H9 (cell line): ENCODE measurements around the gene USP36. TPM values are rescaled to one million over a fixed set of nuclear protein-coding genes. Genes with fewer than 3 reads are reported as not detected.

Experiments
- DNase-seq: peaks from one replicate; pipeline ENCODE4 v3.0.0-alpha.2; 2017
- H2AFZ ChIP-seq: one replicate; pipeline ENCODE4 v1.6.1; 2013; ENCODE audit warnings: mild to moderate bottlenecking, low read length, control low read depth, moderate library complexity
- H2AK5ac ChIP-seq: 2 replicates; pipeline ENCODE4 v1.6.1; 2013; ENCODE audit warnings: low read length, control low read depth, mixed read lengths; ENCODE audit not compliant: insufficient read length
- H2BK120ac ChIP-seq: one replicate; pipeline ENCODE4 v1.6.1; 2013; ENCODE audit warnings: low read depth, mild to moderate bottlenecking, low read length, control low read depth, inconsistent platforms; ENCODE audit not compliant: poor library complexity, severe bottlenecking
- H2BK12ac ChIP-seq: 2 replicates; pipeline ENCODE4 v1.6.1; 2013; ENCODE audit warnings: low read length, control low read depth, mixed read lengths, low read depth; ENCODE audit not compliant: insufficient read length
- H2BK15ac ChIP-seq: 2 replicates; pipeline ENCODE4 v1.6.1; 2013; ENCODE audit warnings: low read depth, low read length, control low read depth
- H2BK20ac ChIP-seq: one replicate; pipeline ENCODE4 v1.6.1; 2013; ENCODE audit warnings: low read depth, mild to moderate bottlenecking, low read length, control low read depth, inconsistent platforms; ENCODE audit not compliant: poor library complexity, severe bottlenecking
- H2BK5ac ChIP-seq: 2 replicates; pipeline ENCODE4 v1.6.1; 2013; ENCODE audit warnings: low read length, control low read depth, mixed read lengths; ENCODE audit not compliant: insufficient read length
- H3K14ac ChIP-seq: 2 replicates; pipeline ENCODE4 v1.6.1; 2013; ENCODE audit warnings: low read length, control low read depth; ENCODE audit not compliant: insufficient read depth
- H3K18ac ChIP-seq: 2 replicates; pipeline ENCODE4 v1.6.1; 2013; ENCODE audit warnings: low read depth, mild to moderate bottlenecking, mixed read lengths, low read length, control low read depth; ENCODE audit not compliant: insufficient read length
- H3K23ac ChIP-seq: 2 replicates; pipeline ENCODE4 v1.6.1; 2013; ENCODE audit warnings: low read length, control low read depth, mixed read lengths, low read depth; ENCODE audit not compliant: insufficient read length
- H3K23me2 ChIP-seq: 2 replicates; pipeline ENCODE4 v1.6.1; 2013; ENCODE audit warnings: low read depth, mild to moderate bottlenecking, mixed read lengths, low read length, control low read depth; ENCODE audit not compliant: insufficient read length, poor library complexity, severe bottlenecking
- H3K27ac ChIP-seq: 2 replicates; pipeline ENCODE4 v1.5.1; 2013; ENCODE audit warnings: low read length, control low read depth, mixed read lengths, low read depth; ENCODE audit not compliant: insufficient read length
- H3K27me3 ChIP-seq: 2 replicates; pipeline ENCODE4 v1.6.1; 2013; ENCODE audit warnings: low read length, control low read depth, inconsistent platforms; ENCODE audit not compliant: insufficient read depth
- H3K4ac ChIP-seq: 2 replicates; pipeline ENCODE4 v1.6.1; 2013; ENCODE audit warnings: low read depth, mild to moderate bottlenecking, control low read depth, inconsistent platforms, low read length, moderate library complexity
- H3K4me1 ChIP-seq: 2 replicates; pipeline ENCODE4 v1.6.1; 2013; ENCODE audit warnings: low read length, control low read depth, inconsistent platforms; ENCODE audit not compliant: insufficient read depth
- H3K4me2 ChIP-seq: 2 replicates; pipeline ENCODE4 v1.6.1; 2013; ENCODE audit warnings: low read length, control low read depth, mixed read lengths; ENCODE audit not compliant: insufficient read length, insufficient read depth
- H3K56ac ChIP-seq: 2 replicates; pipeline ENCODE4 v1.6.1; 2013; ENCODE audit warnings: low read depth, mild to moderate bottlenecking, mixed read lengths, low read length, control low read depth; ENCODE audit not compliant: insufficient read length
- H3K79me1 ChIP-seq: 2 replicates; pipeline ENCODE4 v1.6.1; 2013; ENCODE audit warnings: low read depth, mild to moderate bottlenecking, moderate library complexity, low read length, control low read depth, inconsistent platforms; ENCODE audit not compliant: insufficient read depth, poor library complexity, severe bottlenecking
- H3K79me2 ChIP-seq: 2 replicates; pipeline ENCODE4 v1.6.1; 2013; ENCODE audit warnings: low read length, control low read depth, inconsistent platforms; ENCODE audit not compliant: insufficient read depth
- H3K9ac ChIP-seq: 2 replicates; pipeline ENCODE4 v1.6.1; 2013; ENCODE audit warnings: low read length, control low read depth, mixed read lengths; ENCODE audit not compliant: insufficient read length; ENCODE audit errors: extremely low read depth
- H3K9me3 ChIP-seq: one replicate; pipeline ENCODE4 v1.6.1; 2013; ENCODE audit warnings: low read depth, low read length, inconsistent platforms; ENCODE audit not compliant: control insufficient read depth
- H3T11ph ChIP-seq: one replicate; pipeline ENCODE4 v1.6.1; 2013; ENCODE audit warnings: mild to moderate bottlenecking, low read length, control low read depth, inconsistent platforms
- H4K20me1 ChIP-seq: one replicate; pipeline ENCODE4 v1.6.1; 2013; ENCODE audit not compliant: control insufficient read depth, insufficient read length, insufficient read depth
- H4K5ac ChIP-seq: 2 replicates; pipeline ENCODE4 v1.6.1; 2013; ENCODE audit warnings: low read depth, mild to moderate bottlenecking, mixed read lengths, low read length, control low read depth; ENCODE audit not compliant: insufficient read length
- H4K8ac ChIP-seq: replicated peaks from 2 replicates; pipeline ENCODE4 v1.6.1; 2013; ENCODE audit warnings: low read length, control low read depth, mixed read lengths, low read depth; ENCODE audit not compliant: insufficient read length
- H4K91ac ChIP-seq: 2 replicates; pipeline ENCODE4 v1.6.1; 2013; ENCODE audit warnings: low read depth, mild to moderate bottlenecking, moderate library complexity, mixed read lengths, low read length, control low read depth; ENCODE audit not compliant: insufficient read length
- H3K27ac Mint-ChIP-seq, 3 experiments: 2 replicates in 2 of 3; 3 replicates in 1 of 3; pipeline ENCODE4 v1.8.0; 2020 to 2021; ENCODE audit warnings: mixed read lengths in 3 of 3, mild to moderate bottlenecking in 1 of 3, moderate library complexity in 1 of 3
- H3K27me3 Mint-ChIP-seq: 2 replicates; pipeline ENCODE4 v1.8.0; 2021; ENCODE audit warnings: low read depth, mild to moderate bottlenecking, moderate library complexity, mixed read lengths
- H3K36me3 Mint-ChIP-seq, 3 experiments: 2 replicates in 2 of 3; 3 replicates in 1 of 3; pipeline ENCODE4 v1.8.0; 2020 to 2021; ENCODE audit warnings: low read depth in 3 of 3, mixed read lengths in 3 of 3; ENCODE audit not compliant: insufficient read depth in 1 of 3
- H3K4me1 Mint-ChIP-seq, 2 experiments: 2 replicates each; pipeline ENCODE4 v1.8.0; 2020; ENCODE audit warnings: mixed read lengths in 2 of 2
- H3K4me3 Mint-ChIP-seq, 2 experiments: 2 replicates in 1 of 2; 3 replicates in 1 of 2; pipeline ENCODE4 v1.8.0; 2020 to 2021; ENCODE audit warnings: mild to moderate bottlenecking in 2 of 2, mixed read lengths in 2 of 2, moderate library complexity in 1 of 2
- H3K9me3 Mint-ChIP-seq, 2 experiments: 2 replicates in 1 of 2; 3 replicates in 1 of 2; pipeline ENCODE4 v1.8.0; 2020; ENCODE audit warnings: mild to moderate bottlenecking in 2 of 2, mixed read lengths in 2 of 2, moderate library complexity in 1 of 2
- WGBS: extraction: QIAGEN DNeasy Blood & Tissue Kit; methylation state at CpG from one replicate; pipeline ENCODE4 v1.1.7; 2013; ENCODE audit warnings: missing lambda C conversion rate, low lambda C conversion rate, mixed read lengths; ENCODE audit not compliant: insufficient read length; ENCODE audit errors: extremely low coverage; 5-methylcytosine and 5-hydroxymethylcytosine counted together
- total RNA-seq: library from RNA; stranded (reverse); gene quantifications from 2 replicates; pipeline ENCODE4 v1.2.1, GENCODE V29; 2021
- TF ChIP-seq, protein P1 (sequence below): fragments of 200-600 bp; sonication (generic); conservative IDR thresholded peaks from 3 replicates; pipeline ENCODE4 v1.8.0; 2021; ENCODE audit warnings: antibody characterized with exemption, mild to moderate bottlenecking

USP36 gene
- total RNA-seq, 1 experiment from 2014 or later, result 106 TPM

DNA sequence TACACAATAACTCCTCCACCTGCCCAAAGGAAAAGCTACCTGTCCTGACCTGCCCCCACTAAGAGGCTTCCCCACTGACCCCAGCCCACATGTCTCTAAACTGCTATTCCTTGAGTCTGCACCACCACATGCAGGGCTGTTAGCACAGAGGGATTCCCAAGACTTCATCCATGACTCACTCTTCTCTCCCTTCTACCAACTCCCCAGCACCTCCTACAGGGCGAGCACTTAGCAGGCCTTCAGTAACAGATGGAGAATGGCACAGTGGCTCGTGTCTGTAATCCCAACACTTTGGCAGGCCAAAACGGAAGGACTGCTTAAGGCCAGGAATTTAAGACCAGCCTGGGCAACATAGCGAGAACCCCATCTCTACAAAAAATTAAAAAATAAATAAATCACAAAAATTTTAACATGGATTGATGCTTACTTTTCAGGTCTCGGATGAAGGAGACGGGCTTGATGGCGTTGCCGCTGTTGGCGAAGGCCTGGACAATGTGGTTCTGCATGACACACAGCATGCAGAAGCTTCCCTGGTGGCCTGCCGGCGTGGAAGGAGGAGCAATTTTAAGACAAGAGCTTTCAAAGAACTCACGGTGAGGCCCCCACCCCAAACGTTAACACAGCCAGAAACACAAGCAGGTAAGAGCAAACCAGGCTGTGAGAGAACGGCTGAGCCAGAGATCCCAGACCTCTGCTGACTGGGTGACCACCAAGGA is 12.0 kb downstream of the USP36 start:
- H3K27ac Mint-ChIP-seq, result no peak overlapping the region
- Histone ChIP-seq H3K4ac (no peak overlapping the region), H4K91ac (no peak overlapping the region), H3T11ph (no peak overlapping the region), H4K8ac (no peak overlapping the region), H2BK5ac (no peak overlapping the region), H3K4me1 (no peaks in the 10 kb centered on the region), H3K23ac (no peak overlapping the region), H4K5ac (no peak overlapping the region), H3K23me2 (no peaks in the 10 kb centered on the region), H4K20me1 (no peaks in the 10 kb centered on the region), H3K79me2 (peaks cover 6% of the 10 kb centered on the region; the same call in 1 of the 2 replicates), H2AK5ac (no peak overlapping the region), H2BK15ac (no peak overlapping the region), H3K4me2 (no peak overlapping the region), H2BK120ac (no peak overlapping the region), H2BK12ac (no peak overlapping the region), H2BK20ac (no peak overlapping the region), H3K27ac (no peak overlapping the region), H3K14ac (no peak overlapping the region), H3K9me3 (no peaks in the 10 kb centered on the region), H3K27me3 (no peaks in the 10 kb centered on the region), H3K9ac (no peak overlapping the region), H3K18ac (no peak overlapping the region), H2AFZ (no peak overlapping the region), H3K79me1 (peaks cover 7% of the 10 kb centered on the region), H3K56ac (no peak overlapping the region)
- no CpG with 5 or more reads among the region's 14 CpGs for WGBS
- TF ChIP-seq, protein P1, sequence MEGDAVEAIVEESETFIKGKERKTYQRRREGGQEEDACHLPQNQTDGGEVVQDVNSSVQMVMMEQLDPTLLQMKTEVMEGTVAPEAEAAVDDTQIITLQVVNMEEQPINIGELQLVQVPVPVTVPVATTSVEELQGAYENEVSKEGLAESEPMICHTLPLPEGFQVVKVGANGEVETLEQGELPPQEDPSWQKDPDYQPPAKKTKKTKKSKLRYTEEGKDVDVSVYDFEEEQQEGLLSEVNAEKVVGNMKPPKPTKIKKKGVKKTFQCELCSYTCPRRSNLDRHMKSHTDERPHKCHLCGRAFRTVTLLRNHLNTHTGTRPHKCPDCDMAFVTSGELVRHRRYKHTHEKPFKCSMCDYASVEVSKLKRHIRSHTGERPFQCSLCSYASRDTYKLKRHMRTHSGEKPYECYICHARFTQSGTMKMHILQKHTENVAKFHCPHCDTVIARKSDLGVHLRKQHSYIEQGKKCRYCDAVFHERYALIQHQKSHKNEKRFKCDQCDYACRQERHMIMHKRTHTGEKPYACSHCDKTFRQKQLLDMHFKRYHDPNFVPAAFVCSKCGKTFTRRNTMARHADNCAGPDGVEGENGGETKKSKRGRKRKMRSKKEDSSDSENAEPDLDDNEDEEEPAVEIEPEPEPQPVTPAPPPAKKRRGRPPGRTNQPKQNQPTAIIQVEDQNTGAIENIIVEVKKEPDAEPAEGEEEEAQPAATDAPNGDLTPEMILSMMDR, result peak; percentile 46; the same call in 2 of the 3 replicates
- peak; percentile 63 for DNase-seq
- H3K4me3 Mint-ChIP-seq, result no peak overlapping the region
- no peaks in the 10 kb centered on the region for H3K9me3 Mint-ChIP-seq
- H3K4me1 Mint-ChIP-seq, result no peaks in the 10 kb centered on the region
- no peaks in the 10 kb centered on the region for H3K27me3 Mint-ChIP-seq
- peaks cover 64 to 93% (median 92%) of the 10 kb centered on the region in 3 experiments for H3K36me3 Mint-ChIP-seq
